ENCODE results near the gene CRYGN. TPM values are rescaled to one million over a fixed set of nuclear protein-coding genes. Genes with fewer than 3 reads are reported as not detected.

The CRYGN gene
- total RNA-seq, 1 experiment from 2014 or later, result 0.17 TPM

GRCh38 chr7:151406886-151407583 lies 32.9 kb downstream of the CRYGN start:
- DNase-seq (ENCODE audit: low read depth), result no peak

- no peak for DNase-seq (ENCODE audit: low read depth)
Measured at GRCh38 chr7:151406051-151406875, 33.7 kb downstream of the CRYGN start.

GRCh38 chr7:151405588-151405987 lies 34.4 kb downstream of the CRYGN start:
- DNase-seq (ENCODE audit: low read depth), result no peak

GRCh38 chr7:151405056-151405455 lies 34.9 kb downstream of the CRYGN start:
- no peak for DNase-seq (ENCODE audit: low read depth)

GRCh38 chr7:151404216-151405011 lies 35.5 kb downstream of the CRYGN start:
- DNase-seq (ENCODE audit: low read depth), result peak; percentile 60

- peak; percentile 49 for DNase-seq (ENCODE audit: low read depth)
Measured at GRCh38 chr7:151403764-151404163, 36.2 kb downstream of the CRYGN start.

- no peak for DNase-seq (ENCODE audit: low read depth)
Measured at GRCh38 chr7:151402029-151402835, 37.7 kb downstream of the CRYGN start.

- DNase-seq (ENCODE audit: low read depth), result no peak
Measured at GRCh38 chr7:151400626-151401315, 39.2 kb downstream of the CRYGN start.

- no peak for DNase-seq (ENCODE audit: low read depth)
Measured at GRCh38 chr7:151399906-151400305, 40.0 kb downstream of the CRYGN start.

GRCh38 chr7:151399305-151399601 lies 40.7 kb downstream of the CRYGN start:
- no peak for DNase-seq (ENCODE audit: low read depth)

- DNase-seq (ENCODE audit: low read depth), result no peak
Measured at GRCh38 chr7:151398446-151399304, 41.3 kb downstream of the CRYGN start.

- no peak for DNase-seq (ENCODE audit: low read depth)
Measured at GRCh38 chr7:151397026-151397425, 42.9 kb downstream of the CRYGN start.

- DNase-seq (ENCODE audit: low read depth), result no peak
Measured at GRCh38 chr7:151396328-151396970, 43.5 kb downstream of the CRYGN start.

GRCh38 chr7:151395036-151395367 lies 44.9 kb downstream of the CRYGN start:
- DNase-seq (ENCODE audit: low read depth), result no peak

GRCh38 chr7:151394076-151395035 lies 45.6 kb downstream of the CRYGN start:
- DNase-seq (ENCODE audit: low read depth), result no peak

- DNase-seq (ENCODE audit: low read depth), result no peak
Measured at GRCh38 chr7:151393031-151393977, 46.6 kb downstream of the CRYGN start.

- DNase-seq (ENCODE audit: low read depth), result no peak
Measured at GRCh38 chr7:151392426-151392825, 47.5 kb downstream of the CRYGN start.
